DMS79 treated with DMSO at 0.1 percent for 48 hours (cell line): ENCODE measurements around the gene VPS37C.
"Not testable (repeated sequence)": the region's sequence is repeated elsewhere in the genome, so short reads cannot be mapped to it uniquely, and the experiment has no call there.

Experiments
- DNase-seq: peaks from one replicate; lab custom pipeline; 2025; lab: John Stamatoyannopoulos, UW

The VPS37C gene

GRCh38 chr11:61174949-61175348 lies 13.7 kb upstream of the VPS37C start:
- DNase-seq = no peak

DNA sequence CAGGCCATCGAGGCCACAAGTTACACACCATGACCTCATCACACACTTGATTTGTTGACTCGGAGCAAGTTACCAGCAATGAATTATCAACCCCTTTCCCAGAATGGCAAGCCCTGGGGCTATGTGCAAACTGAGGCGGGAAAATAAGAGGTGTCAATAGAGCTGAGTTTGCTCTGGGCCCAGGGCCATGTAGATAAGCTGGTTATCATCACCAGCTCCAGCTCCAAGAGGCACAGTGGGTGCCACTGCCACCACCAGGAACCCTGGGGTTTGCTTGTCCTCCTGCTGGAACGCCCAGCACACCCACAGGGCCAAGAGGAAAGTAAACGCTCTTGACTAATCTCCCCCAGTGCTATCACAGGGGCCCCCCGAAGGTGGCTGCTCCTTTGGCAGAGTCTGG lies 13.0 kb upstream of the VPS37C start:
- DNase-seq = no peak

GRCh38 chr11:61173456-61173855 lies 12.2 kb upstream of the VPS37C start:
- peak; percentile 8 for DNase-seq

DNA sequence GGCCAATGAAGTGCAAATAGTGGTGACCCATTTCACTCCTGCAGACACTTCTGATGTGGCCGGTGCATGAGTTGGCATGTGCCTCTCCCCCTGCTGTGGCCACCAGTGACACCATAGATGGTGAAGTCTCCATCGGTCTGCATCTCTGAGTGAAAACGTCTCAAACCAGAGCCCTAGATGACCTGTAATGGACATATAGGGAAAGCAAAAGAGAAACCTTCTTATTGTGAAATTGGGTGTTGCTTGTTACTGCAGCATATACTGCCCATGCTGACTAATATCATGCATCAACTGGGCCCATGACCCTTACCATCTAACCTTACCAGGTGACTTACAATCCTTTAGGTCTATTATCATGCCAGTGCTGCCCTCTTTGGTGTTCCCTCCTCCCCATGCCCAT lies 11.7 kb upstream of the VPS37C start:
- no peak for DNase-seq

DNA sequence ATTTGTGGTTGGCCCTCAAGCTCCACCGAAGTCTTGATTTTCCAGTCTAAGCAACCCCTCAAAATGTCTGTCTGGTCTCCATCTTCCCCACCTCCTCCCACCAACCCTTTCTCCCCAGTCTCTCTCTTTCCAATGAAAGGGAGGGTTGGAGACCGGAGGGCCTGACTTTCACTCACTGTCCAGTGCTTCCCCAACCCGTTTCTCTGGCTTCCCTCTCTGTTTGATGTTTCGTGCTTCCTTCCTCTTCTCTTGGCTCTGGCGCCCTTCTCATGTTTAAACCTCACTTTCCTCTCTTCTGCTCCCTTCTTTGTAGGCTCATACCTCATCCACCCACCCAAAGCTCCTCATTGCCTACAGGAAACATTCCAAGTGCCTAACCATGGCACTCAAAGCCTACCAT lies 11.1 kb upstream of the VPS37C start:
- DNase-seq = no peak

DNA sequence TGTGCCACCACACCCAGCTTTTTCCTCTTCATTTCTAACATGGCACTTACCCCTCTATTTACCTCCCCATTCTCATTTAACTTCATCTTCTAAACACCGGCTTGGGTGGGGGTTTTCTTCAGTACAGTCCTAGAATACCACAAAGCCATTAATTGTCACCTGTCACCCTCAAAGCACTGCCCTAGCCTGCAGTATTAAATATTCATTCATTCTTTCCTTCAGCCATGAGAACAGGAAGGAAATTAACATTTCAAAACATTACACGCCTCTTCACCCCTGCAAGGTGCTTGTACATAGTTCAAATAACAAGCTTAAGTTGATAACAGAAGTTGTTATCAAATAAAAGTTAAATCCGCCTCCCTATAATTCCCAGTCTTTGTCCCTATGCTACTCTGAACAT lies 10.7 kb upstream of the VPS37C start:
- no peak for DNase-seq

DNA sequence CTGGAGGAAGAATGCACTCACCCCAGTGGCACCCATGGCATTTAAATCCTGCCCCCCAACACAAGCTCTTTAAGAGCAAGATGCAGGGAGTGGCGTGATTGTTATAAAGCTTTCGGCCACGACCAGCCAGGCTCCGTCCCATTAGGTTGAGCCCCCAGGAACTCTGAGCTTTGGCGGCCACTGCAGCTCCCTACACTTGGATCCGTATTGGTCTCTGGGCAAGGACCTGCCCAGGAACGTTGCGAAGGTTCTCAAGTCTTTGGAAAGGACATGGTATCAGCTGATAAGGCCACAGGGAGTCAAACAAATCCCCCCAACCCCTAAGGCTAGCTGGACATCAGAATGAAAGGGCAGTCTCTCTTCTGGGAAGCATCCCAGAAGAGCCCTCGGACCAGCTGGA lies 9.3 kb upstream of the VPS37C start:
- DNase-seq = no peak

DNA sequence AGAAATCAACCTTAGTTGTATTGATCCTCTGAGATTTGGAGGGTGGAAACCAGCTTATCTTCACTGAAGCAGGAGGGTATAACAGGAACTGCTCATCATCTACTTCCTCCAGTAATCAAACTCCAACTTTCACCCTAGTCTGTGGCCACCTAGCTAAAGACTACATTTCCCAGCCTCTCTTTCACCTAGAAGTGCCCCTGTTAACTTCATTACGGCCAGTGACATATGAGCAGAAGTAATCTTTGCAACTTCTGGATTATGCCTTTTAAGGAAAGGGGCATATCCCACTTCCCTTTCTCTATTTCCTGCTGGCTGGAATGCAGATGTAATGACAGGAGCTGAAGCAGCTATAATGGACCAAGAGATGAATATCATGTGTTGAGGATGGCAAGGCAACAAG lies 7.6 kb upstream of the VPS37C start:
- DNase-seq = no peak

GRCh38 chr11:61168042-61168688 lies 6.9 kb upstream of the VPS37C start:
- no peak for DNase-seq

DNA sequence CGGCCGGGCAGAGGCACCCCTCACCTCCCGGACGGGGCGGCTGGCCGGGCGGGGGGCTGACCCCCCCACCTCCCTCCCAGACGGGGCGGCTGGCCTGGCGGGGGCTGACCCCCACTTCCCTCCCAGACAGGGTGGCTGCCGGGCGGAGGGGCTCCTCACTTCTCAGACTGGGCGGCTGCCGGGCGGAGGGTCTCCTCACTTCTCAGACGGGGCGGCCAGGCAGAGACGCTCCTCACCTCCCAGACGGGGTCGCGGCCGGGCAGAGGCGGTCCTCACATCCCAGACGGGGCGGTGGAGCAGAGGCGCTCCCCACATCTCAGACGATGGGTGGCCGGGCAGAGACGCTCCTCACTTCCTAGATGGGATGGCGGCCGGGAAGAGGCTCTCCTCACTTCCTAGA lies 5.1 kb upstream of the VPS37C start:
- not testable (repeated sequence) for DNase-seq

DNA sequence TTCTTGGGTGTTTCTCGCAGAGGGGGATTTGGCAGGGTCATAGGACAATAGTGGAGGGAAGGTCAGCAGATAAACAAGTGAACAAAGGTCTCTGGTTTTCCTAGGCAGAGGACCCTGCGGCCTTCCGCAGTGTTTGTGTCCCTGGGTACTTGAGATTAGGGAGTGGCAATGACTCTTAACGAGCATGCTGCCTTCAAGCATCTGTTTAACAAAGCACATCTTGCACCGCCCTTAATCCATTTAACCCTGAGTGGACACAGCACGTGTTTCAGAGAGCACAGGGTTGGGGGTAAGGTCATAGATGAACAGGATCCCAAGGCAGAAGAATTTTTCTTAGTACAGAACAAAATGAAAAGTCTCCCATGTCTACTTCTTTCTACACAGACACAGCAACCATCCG lies 4.6 kb upstream of the VPS37C start:
- not testable (repeated sequence) for DNase-seq

DNA sequence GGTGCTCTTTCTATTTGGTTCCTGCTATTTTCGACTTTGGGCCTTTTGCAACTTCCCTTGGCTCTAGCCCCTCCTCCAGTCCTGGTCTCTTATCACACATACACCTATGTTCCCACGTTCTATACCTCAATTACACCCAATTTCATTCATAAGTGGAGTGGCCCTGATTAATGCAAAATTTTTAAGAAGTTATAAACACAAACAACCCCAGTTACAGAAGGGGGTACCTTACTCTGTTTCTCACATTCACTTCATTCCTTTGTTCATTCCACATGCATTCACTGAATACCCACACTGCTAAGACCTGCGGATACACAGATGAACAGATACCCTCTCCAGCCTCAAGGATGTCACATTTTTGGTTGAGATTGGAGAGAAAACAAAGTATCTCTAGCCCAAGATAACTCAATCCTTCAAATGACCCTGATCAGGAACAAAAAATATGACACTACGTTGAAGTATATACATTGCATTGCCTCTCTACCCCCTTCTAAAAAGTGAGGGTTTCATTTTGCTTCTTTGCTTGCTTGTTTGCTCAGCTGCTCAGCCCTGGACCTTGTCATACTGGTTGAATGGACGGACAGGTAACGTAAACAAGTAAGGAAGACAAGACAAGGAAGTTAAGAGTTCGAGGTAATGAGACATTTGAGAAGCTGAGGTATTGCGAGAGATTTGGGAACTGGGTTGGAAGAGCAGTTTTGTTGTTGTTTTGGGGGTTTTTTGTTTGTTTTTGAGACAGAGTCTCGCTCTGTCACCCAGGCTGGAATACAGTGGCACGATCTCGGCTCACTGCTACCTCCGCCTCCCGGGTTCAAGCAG lies 3.6 kb upstream of the VPS37C start:
- no peak for DNase-seq

- DNase-seq = no peak
These were observed 2.7 kb upstream of the VPS37C start for GRCh38 chr11:61163714-61164605.

- DNase-seq = no peak
These were observed 1.8 kb upstream of the VPS37C start for GRCh38 chr11:61163021-61163420.

GRCh38 chr11:61162092-61162941 lies 1.1 kb upstream of the VPS37C start:
- peak; percentile 73 for DNase-seq

DNA sequence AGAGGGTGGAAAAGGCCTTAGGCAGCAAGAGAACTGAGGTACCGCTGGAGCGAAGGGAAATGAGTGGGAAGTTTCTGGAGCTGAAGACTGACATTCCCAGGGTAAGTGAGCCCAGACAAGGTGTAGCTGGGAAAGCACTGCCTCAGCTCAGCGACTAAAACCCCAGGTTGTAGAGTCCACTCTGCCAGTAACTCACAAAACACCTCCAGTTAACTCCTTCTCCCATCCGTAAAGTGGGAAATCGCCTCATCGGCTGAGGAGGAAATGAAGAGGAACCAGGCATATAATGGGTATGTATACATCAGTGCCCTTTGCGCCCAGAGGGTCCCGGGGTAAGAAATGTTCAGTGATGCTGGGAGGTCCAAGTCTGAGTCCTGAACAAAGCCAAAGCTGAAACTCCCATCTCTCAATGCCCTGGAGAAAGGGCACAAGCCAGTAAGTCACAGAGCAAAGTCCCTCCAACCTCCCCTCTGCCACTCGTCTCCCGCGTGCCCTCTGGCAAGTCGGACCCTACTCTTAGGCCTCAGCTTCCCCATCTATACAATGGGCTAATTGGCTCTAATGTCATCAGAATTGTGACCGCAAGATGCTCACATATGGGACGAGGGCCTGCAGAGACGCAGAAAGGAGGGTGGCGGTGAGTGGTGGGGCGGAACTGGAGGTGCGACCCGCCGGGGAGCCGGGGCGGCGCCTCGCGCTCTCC lies 588 bp downstream of the VPS37C start:
- no peak for DNase-seq

DNA sequence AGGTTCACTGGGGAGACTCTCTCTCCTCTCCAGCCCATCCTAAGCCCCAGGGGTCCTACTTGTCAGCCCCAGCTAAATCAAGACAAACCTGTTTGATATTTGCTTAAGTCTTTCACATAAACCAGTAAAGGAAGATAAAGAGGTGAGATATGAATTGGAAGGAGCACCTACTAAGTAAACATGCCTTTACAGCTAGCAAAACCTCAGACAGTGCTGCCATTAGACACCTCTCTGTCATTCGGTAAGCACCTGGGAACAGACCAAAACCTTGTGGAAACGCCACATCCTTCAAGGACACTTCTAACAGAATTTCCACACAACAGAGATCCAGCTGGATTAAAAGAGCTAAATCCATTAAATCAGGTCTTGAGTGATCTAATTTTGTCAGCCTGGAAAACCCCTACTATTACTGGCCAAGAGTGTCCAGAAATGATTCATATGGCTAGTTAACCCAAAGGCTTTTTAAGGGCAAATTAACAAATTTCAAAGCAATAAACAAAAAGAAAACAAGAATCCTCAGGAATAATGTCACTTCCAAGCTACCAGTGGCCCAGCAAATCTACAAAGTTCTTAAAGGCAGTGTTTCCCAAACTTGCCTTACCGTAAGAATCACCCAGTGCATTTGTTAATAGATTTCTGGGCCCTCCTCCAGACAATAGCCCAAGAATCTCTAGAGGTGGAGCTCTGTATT lies 2.4 kb downstream of the VPS37C start:
- peak; percentile 45 for DNase-seq

- DNase-seq = no peak
These were observed 3.5 kb downstream of the VPS37C start for GRCh38 chr11:61157743-61158142.

DNA sequence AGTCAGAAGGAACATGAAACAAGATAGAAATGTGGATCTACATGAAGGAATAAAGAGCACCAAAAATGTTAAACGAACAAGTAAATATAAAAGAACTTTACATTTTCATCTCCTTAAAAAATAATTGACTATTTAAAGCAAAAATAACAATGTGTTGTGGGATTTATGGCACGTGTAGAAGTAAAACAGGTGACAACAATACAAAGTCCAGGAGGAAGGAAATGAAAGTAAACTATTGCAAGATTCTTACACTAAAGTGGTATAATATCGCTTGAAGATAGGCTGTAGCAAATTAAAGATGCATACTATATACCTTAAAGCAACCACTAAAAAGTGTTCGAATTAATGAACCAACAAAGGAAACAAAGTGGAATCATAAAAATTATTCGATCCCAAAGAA lies 5.5 kb downstream of the VPS37C start:
- DNase-seq = no peak

- no peak for DNase-seq
These were observed 5.9 kb downstream of the VPS37C start for GRCh38 chr11:61155312-61155711.

GRCh38 chr11:61154528-61154927 lies 6.7 kb downstream of the VPS37C start:
- no peak for DNase-seq
